B cell (primary cell): ENCODE results near the gene ABCB1. TPM values are rescaled to one million over a fixed set of nuclear protein-coding genes. Genes with fewer than 3 reads are reported as not detected.

Source experiments
- ATAC-seq: fragments of 200-7000 bp; cut with Tn5 transposase; one replicate; pipeline ENCODE4 v1.10.0; 2021; ENCODE audit warnings: low read depth, mild to moderate bottlenecking, moderate number of reproducible peaks, moderate library complexity
- CTCF ChIA-PET: fragments of 350-600 bp; sonication (Branson Sonifier 250); formaldehyde crosslinking; loops from one replicate; lab custom pipeline; 2021; ENCODE audit warnings: antibody characterized with exemption, inconsistent platforms; lab: Charles Lee
- POLR2A ChIA-PET: fragments of 350-600 bp; sonication (Branson Sonifier 250); formaldehyde crosslinking; loops from one replicate; lab custom pipeline; 2021; ENCODE audit warnings: antibody characterized with exemption; lab: Charles Lee
- DNase-seq: peaks from one replicate; pipeline ENCODE4 v3.0.0; 2013
- H2AFZ ChIP-seq: 2 replicates; pipeline ENCODE4 v1.6.1; 2012; ENCODE audit warnings: mild to moderate bottlenecking, low read depth, low read length; ENCODE audit not compliant: insufficient read depth, poor library complexity, severe bottlenecking
- H3K27ac ChIP-seq, 2 donors: 1 replicate in 1 of 2; 2 replicates in 1 of 2; pipeline ENCODE4 v1.5.1; 2012 to 2013; ENCODE audit warnings: low read length in 2 of 2, mild to moderate bottlenecking in 2 of 2, moderate library complexity in 1 of 2
- H3K27me3 ChIP-seq, 4 experiments: fragments of 200-600 bp in 1 of 4; sonication (generic) in 1 of 4; replicated peaks in 1 of 4; 1 replicate in 2 of 4; 2 replicates in 2 of 4; pipeline versions ENCODE4 v1.6.1 to v1.7.0; 2013 to 2016; ENCODE audit warnings: low read length in 3 of 4, mild to moderate bottlenecking in 2 of 4, mixed read lengths in 1 of 4, moderate library complexity in 1 of 4; ENCODE audit not compliant: insufficient read depth in 4 of 4, control insufficient read depth in 3 of 4; ENCODE audit errors: control extremely low read depth in 1 of 4
- H3K36me3 ChIP-seq, 2 experiments: replicated peaks in 1 of 2; 1 replicate in 1 of 2; 2 replicates in 1 of 2; pipeline versions ENCODE4 v1.6.1 to v1.7.1; 2013; ENCODE audit warnings: low read length in 1 of 2; ENCODE audit not compliant: insufficient read depth in 2 of 2, control insufficient read depth in 1 of 2; ENCODE audit errors: control extremely low read depth in 1 of 2, extremely low read depth in 1 of 2
- H3K4me1 ChIP-seq, 2 donors: fragments of 200-600 bp in 1 of 2; sonication (generic) in 1 of 2; 1 replicate in 1 of 2; 2 replicates in 1 of 2; pipeline versions ENCODE4 v1.5.1 to v1.6.1; 2013 to 2017; ENCODE audit warnings: low read length in 2 of 2; ENCODE audit not compliant: control insufficient read depth in 2 of 2, insufficient read depth in 2 of 2
- H3K4me2 ChIP-seq: replicated peaks from 2 replicates; pipeline ENCODE3; 2012; ENCODE audit warnings: mild to moderate bottlenecking, low read depth, low read length; ENCODE audit not compliant: poor library complexity, severe bottlenecking
- H3K4me3 ChIP-seq, 5 experiments: fragments of 200-600 bp in 1 of 5; sonication (generic) in 1 of 5; 1 replicate in 3 of 5; 2 replicates in 2 of 5; pipeline versions ENCODE4 v1.5.1 to v1.7.0; 2011 to 2016; ENCODE audit warnings: low read length in 4 of 5, mild to moderate bottlenecking in 4 of 5, low read depth in 2 of 5, control low read depth in 1 of 5, moderate library complexity in 1 of 5; ENCODE audit not compliant: insufficient read depth in 1 of 5; ENCODE audit errors: control extremely low read depth in 1 of 5, extremely low read depth in 1 of 5
- H3K79me2 ChIP-seq: fragments of 200-600 bp; sonication (generic); one replicate; pipeline ENCODE4 v1.6.0; 2016; ENCODE audit warnings: low read length; ENCODE audit not compliant: control insufficient read depth, insufficient read depth
- H3K9ac ChIP-seq: fragments of 200-600 bp; sonication (generic); 2 replicates; pipeline ENCODE4 v1.6.1; 2017; ENCODE audit warnings: mild to moderate bottlenecking, low read length, moderate library complexity
- H3K9me3 ChIP-seq, 3 donors: one replicate each; pipeline versions ENCODE4 v1.6.1 to v1.7.1; 2013; ENCODE audit warnings: low read length in 2 of 3; ENCODE audit not compliant: control insufficient read depth in 2 of 3, insufficient read depth in 1 of 3; ENCODE audit errors: control extremely low read depth in 1 of 3
- H4K20me1 ChIP-seq: 2 replicates; pipeline ENCODE4 v1.6.0; 2012; ENCODE audit warnings: mild to moderate bottlenecking, low read length; ENCODE audit not compliant: insufficient read depth, control insufficient read depth, poor library complexity, severe bottlenecking
- H3K27ac Mint-ChIP-seq: one replicate; pipeline ENCODE4 v1.8.0; 2021; ENCODE audit warnings: mixed read lengths
- H3K27me3 Mint-ChIP-seq: one replicate; pipeline ENCODE4 v1.8.0; 2021; ENCODE audit warnings: mixed read lengths
- H3K4me1 Mint-ChIP-seq: one replicate; pipeline ENCODE4 v1.8.0; 2021; ENCODE audit warnings: mixed read lengths
- H3K4me3 Mint-ChIP-seq: one replicate; pipeline ENCODE4 v1.8.0; 2021; ENCODE audit warnings: mixed read lengths
- H3K9me3 Mint-ChIP-seq: one replicate; pipeline ENCODE4 v1.8.0; 2022; ENCODE audit warnings: mixed read lengths; ENCODE audit not compliant: insufficient read depth
- CTCF ChIP-seq: fragments of 200-600 bp; IDR thresholded peaks from one replicate; pipeline ENCODE4 v1.8.0; 2022; ENCODE audit warnings: antibody characterized with exemption, mild to moderate bottlenecking
- EZH2 ChIP-seq: IDR thresholded peaks from 2 replicates; pipeline ENCODE4 v1.6.1; 2012; ENCODE audit warnings: borderline replicate concordance, low read depth, mild to moderate bottlenecking, moderate library complexity, low read length; ENCODE audit not compliant: insufficient read depth, poor library complexity, severe bottlenecking
- WGBS: methylation state at CpG from one replicate; pipeline ENCODE4 v1.1.5; 2013; ENCODE audit warnings: missing lambda C conversion rate; ENCODE audit not compliant: insufficient coverage; 5-methylcytosine and 5-hydroxymethylcytosine counted together
- intact Hi-C: fragments of 100-400 bp; cut with micrococcal nuclease; formaldehyde crosslinking; loops from one replicate; pipeline ENCODE4 v1.10.0; 2022
- polyA minus RNA-seq: library from RNA; depleted of rRNA, polyadenylated mRNA; stranded (reverse); fragments of >200 nt; gene quantifications from 2 replicates; pipeline ENCODE4 v1.2.3, GENCODE V29; 2012
- polyA plus RNA-seq: library from polyadenylated mRNA; depleted of rRNA; stranded (reverse); fragments of >200 nt; gene quantifications from 2 replicates; pipeline ENCODE4 v1.2.3, GENCODE V29; 2012
- total RNA-seq, 2 donors: library from RNA; stranded (reverse); fragments of 120-200 nt in 1 of 2; gene quantifications; 1 replicate in 1 of 2; 2 replicates in 1 of 2; pipeline versions ENCODE4 v1.2.3 to v1.2.4, GENCODE V29; 2013 to 2022

ABCB1 gene
- total RNA-seq (21.7 and 27.7 TPM in 2 replicates), polyA plus RNA-seq (8.5 and 13.7 TPM in 2 replicates), polyA minus RNA-seq (8.9 and 9.5 TPM in 2 replicates)
- 13.6 TPM for total RNA-seq (2013)

GRCh38 chr7:87600130-87601124, at the start of gene ABCB1:
TSS of gene ABCB1 (minus strand) at chr7:87600884. CDS start at chr7:87600184, 700 bp downstream.
- Histone ChIP-seq H3K9ac (peak within 1 kb of the TSS; percentile 71), H3K9me3 (no peaks in the 10 kb centered on the region), H3K4me2 (peak within 1 kb of the TSS; percentile 82), H3K36me3 (no peaks in the 10 kb centered on the region), H3K79me2 (peaks cover 11% of the 10 kb centered on the region), H2AFZ (peak within 1 kb of the TSS; percentile 75), H3K4me1 (peaks cover 17 to 23% of the 10 kb centered on the region in 2 donors), H3K27me3 (peaks cover 0 to 11% (median 3%) of the 10 kb centered on the region in 4 experiments), H3K27ac (peak within 1 kb of the TSS; percentile 49 to 67), H4K20me1 (no peaks in the 10 kb centered on the region), H3K4me3 (peak within 1 kb of the TSS; percentile 46 to 83 (median 73))
- Mint-ChIP-seq H3K27ac (peak within 1 kb of the TSS; percentile 82), H3K4me3 (peak within 1 kb of the TSS; percentile 78), H3K4me1 (peaks cover 22% of the 10 kb centered on the region), H3K9me3 (no peaks in the 10 kb centered on the region), H3K27me3 (peaks cover 32% of the 10 kb centered on the region)
- ATAC-seq, result peak; percentile 62
- TF ChIP-seq CTCF, result no peak
- TF ChIP-seq EZH2, result no peak
- intact Hi-C loops, result loop anchor here (1.0 to 2.0 kb wide), 2 partner anchors 14 to 28 kb away; partner anchors contain the start of gene RUNDC3B
- WGBS, result under 1% methylated on average over 59 of the region's 61 CpGs
- DNase-seq, result peak; percentile 68
- ChIA-PET CTCF (interaction anchor here (0.6 to 2.1 kb wide), 10 partner anchors 12 to 356 kb away, joined by 3 to 7 read pairs (median 3); partner anchors contain the start of gene RUNDC3B), POLR2A (interaction anchor here (0.9 to 1.0 kb wide), 3 partner anchors 21 to 381 kb away, joined by 3 to 6 read pairs (median 3); partner anchors contain the start of genes RUNDC3B and TMEM243)
